OCI-LY1 (cell line): ENCODE measurements around the gene SH2B3.

Source experiments
- H2AFZ ChIP-seq: fragments of 200-600 bp; sonication (generic), shearing (Covaris generic); 2 replicates; pipeline ENCODE4 v1.6.0; 2014; ENCODE audit warnings: antibody characterized with exemption, mild to moderate bottlenecking, low read length
- H3F3A ChIP-seq: fragments of 200-600 bp; sonication (generic), shearing (Covaris generic); 2 replicates; pipeline ENCODE4 v1.6.0; 2014; ENCODE audit warnings: mild to moderate bottlenecking, antibody characterized with exemption, low read length, moderate library complexity; ENCODE audit not compliant: insufficient read depth
- H3K27ac ChIP-seq: fragments of 200-600 bp; sonication (generic); 2 replicates; pipeline ENCODE4 v1.5.1; 2014; ENCODE audit warnings: low read length, mixed run types, mild to moderate bottlenecking, low read depth; ENCODE audit not compliant: poor library complexity, severe bottlenecking
- H3K27me3 ChIP-seq: fragments of 200-600 bp; sonication (generic); 2 replicates; pipeline ENCODE4 v1.6.0; 2014; ENCODE audit warnings: antibody characterized with exemption, mild to moderate bottlenecking, low read length, moderate library complexity; ENCODE audit not compliant: insufficient read depth
- H3K36me3 ChIP-seq: fragments of 200-600 bp; sonication (generic); 2 replicates; pipeline ENCODE4 v1.6.1; 2014; ENCODE audit warnings: mild to moderate bottlenecking, antibody characterized with exemption, low read length, moderate library complexity, mixed read lengths; ENCODE audit not compliant: insufficient read depth
- H3K4me1 ChIP-seq: fragments of 200-600 bp; sonication (generic); 2 replicates; pipeline ENCODE4 v1.5.1; 2014; ENCODE audit warnings: mild to moderate bottlenecking, low read length, moderate library complexity; ENCODE audit not compliant: insufficient read depth, severe bottlenecking
- H3K4me2 ChIP-seq: fragments of 200-600 bp; sonication (generic), shearing (Covaris generic); 2 replicates; pipeline ENCODE4 v1.6.1; 2014; ENCODE audit warnings: low read length
- H3K4me3 ChIP-seq: fragments of 200-600 bp; sonication (generic); 2 replicates; pipeline ENCODE4 v1.5.1; 2014; ENCODE audit warnings: low read length, low read depth, mild to moderate bottlenecking, mixed read lengths; ENCODE audit not compliant: poor library complexity, severe bottlenecking
- H3K79me2 ChIP-seq: fragments of 200-600 bp; shearing (Covaris generic); 2 replicates; pipeline ENCODE4 v1.6.1; 2016; ENCODE audit warnings: mixed run types, low read length, mixed read lengths; ENCODE audit not compliant: insufficient read depth
- H3K9ac ChIP-seq: fragments of 200-600 bp; sonication (generic), shearing (Covaris generic); 2 replicates; pipeline ENCODE4 v1.6.1; 2014; ENCODE audit warnings: mild to moderate bottlenecking, low read length, mixed read lengths
- H3K9me2 ChIP-seq: fragments of 200-600 bp; sonication (generic), shearing (Covaris generic); 2 replicates; pipeline ENCODE4 v1.6.1; 2014; ENCODE audit warnings: low read depth, mild to moderate bottlenecking, low read length, mixed read lengths
- H3K9me3 ChIP-seq: fragments of 200-600 bp; shearing (Covaris generic); 2 replicates; pipeline ENCODE4 v1.6.1; 2014; ENCODE audit warnings: low read length, mixed read lengths
- H4K20me1 ChIP-seq: fragments of 200-600 bp; sonication (generic), shearing (Covaris generic); 2 replicates; pipeline ENCODE4 v1.6.0; 2016; ENCODE audit warnings: mild to moderate bottlenecking, low read length; ENCODE audit not compliant: insufficient read depth
- EZH2 ChIP-seq: fragments of 200-600 bp; sonication (generic), shearing (Covaris generic); IDR thresholded peaks from 2 replicates; pipeline ENCODE4 v1.8.0; 2017; ENCODE audit warnings: borderline replicate concordance, mixed run types, mild to moderate bottlenecking, antibody characterized with exemption, low read length, moderate library complexity, mixed read lengths
- TF ChIP-seq, protein P1 (sequence below): fragments of 200-600 bp; sonication (generic), shearing (Covaris generic); IDR thresholded peaks from 2 replicates; pipeline ENCODE4 v1.5.1; 2017; ENCODE audit warnings: mild to moderate bottlenecking, antibody characterized with exemption, low read length, moderate library complexity, mixed read lengths

Gene SH2B3

DNA sequence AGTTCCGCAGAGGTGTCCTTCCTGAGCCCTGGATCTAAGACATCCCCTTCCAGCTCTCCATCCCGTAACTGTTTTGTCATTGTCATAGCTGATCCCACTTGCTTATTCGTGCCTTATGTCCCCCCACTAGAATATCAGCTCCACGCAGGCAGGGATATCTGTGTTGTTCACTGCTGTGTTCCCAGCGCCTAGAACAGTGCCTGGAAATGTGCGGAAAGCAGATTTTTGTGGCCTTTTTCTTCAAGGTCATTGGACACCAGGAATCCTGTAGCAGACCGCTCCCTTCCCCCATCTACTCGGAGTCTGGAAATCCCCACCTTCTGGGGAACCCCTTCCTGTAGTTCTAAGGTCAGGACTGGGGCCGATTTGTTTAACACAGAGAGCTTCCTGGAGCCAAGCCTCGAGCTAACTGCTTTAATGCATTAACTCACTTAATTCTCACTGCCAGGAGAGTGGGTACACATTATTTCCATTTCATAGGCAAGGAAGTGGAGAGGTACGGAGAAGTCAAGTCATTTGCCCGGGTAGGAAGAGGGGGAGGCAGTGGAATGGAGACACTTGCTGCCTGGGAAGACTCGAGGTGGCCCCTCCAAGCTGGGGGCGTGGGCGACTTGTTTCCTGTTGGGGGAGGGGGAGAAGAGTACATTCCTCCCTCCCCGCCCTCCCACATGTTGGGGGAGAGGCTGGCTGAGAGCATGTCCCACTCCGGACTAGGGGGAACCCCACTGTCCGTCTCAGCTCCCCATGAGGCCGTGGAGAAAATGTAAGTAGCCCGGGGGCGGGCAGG lies 1.2 kb upstream of the SH2B3 start:
- H3F3A ChIP-seq, result no peaks in the 10 kb centered on the region
- H3K9me2 ChIP-seq, result no peaks in the 10 kb centered on the region
- H3K9me3 ChIP-seq, result no peaks in the 10 kb centered on the region
- H4K20me1 ChIP-seq, result no peaks in the 10 kb centered on the region
- H3K27ac ChIP-seq, result no peak overlapping the region
- H3K79me2 ChIP-seq, result no peaks in the 10 kb centered on the region
- no peaks in the 10 kb centered on the region for H3K27me3 ChIP-seq
- H3K36me3 ChIP-seq, result no peaks in the 10 kb centered on the region
- H3K4me2 ChIP-seq, result peak overlapping the region; percentile 60
- H3K4me1 ChIP-seq, result peaks cover 34% of the 10 kb centered on the region
- H3K9ac ChIP-seq, result peak overlapping the region; percentile 28; the same call in 1 of the 2 replicates
- peak overlapping the region; percentile 80 for H3K4me3 ChIP-seq
- H2AFZ ChIP-seq, result no peak overlapping the region
- TF ChIP-seq, protein P1, sequence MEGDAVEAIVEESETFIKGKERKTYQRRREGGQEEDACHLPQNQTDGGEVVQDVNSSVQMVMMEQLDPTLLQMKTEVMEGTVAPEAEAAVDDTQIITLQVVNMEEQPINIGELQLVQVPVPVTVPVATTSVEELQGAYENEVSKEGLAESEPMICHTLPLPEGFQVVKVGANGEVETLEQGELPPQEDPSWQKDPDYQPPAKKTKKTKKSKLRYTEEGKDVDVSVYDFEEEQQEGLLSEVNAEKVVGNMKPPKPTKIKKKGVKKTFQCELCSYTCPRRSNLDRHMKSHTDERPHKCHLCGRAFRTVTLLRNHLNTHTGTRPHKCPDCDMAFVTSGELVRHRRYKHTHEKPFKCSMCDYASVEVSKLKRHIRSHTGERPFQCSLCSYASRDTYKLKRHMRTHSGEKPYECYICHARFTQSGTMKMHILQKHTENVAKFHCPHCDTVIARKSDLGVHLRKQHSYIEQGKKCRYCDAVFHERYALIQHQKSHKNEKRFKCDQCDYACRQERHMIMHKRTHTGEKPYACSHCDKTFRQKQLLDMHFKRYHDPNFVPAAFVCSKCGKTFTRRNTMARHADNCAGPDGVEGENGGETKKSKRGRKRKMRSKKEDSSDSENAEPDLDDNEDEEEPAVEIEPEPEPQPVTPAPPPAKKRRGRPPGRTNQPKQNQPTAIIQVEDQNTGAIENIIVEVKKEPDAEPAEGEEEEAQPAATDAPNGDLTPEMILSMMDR, result no peak
- no peak for TF ChIP-seq EZH2

DNA sequence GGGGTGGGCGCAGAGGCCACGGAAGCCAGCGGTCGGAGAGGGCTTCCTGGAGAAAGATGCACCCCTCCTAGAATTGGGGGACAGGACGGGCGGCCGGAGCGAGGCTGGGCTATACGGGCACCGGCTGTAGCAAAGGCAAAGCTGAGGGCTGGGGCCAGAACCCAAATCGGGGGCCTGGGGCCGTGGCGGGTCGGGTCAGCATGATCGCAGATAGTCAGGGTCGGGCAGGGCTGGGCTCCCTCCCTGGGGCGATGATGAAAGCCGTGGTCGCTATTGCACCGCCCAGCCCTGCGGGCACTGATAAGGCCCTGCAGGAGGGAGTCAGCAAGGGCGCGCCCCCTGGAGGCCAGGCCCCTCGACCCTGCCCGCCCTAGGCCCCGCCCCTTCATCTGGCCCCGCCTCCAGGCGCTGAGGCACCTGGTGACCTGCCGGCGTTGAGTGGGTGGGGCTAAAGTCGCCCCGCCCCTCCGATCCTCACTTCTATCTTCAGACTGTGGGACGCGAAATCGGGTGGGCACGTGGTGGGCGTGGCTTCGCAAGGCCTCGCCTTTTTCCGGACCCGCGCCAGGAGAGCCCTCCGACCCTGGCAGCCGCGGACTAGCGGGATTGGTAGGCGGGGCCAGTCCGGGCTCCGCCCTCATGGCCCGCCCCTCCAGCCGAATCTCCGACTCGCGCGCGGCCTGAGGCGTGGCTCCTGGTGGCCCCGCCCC lies 419 bp upstream of the SH2B3 start:
- H3K4me1 ChIP-seq, result peaks cover 34% of the 10 kb centered on the region
- TF ChIP-seq, protein P1, result peak; percentile 33; the same call in 1 of the 2 replicates
- TF ChIP-seq EZH2, result no peak
- no peaks in the 10 kb centered on the region for H3K79me2 ChIP-seq
- no peak overlapping the region for H3K27ac ChIP-seq
- no peaks in the 10 kb centered on the region for H4K20me1 ChIP-seq
- no peaks in the 10 kb centered on the region for H3K9me3 ChIP-seq
- H3K4me3 ChIP-seq, result peak overlapping the region; percentile 80
- H3K36me3 ChIP-seq, result no peaks in the 10 kb centered on the region
- H3K9ac ChIP-seq, result peak overlapping the region; percentile 28; the same call in 1 of the 2 replicates
- H3K27me3 ChIP-seq, result no peaks in the 10 kb centered on the region
- H3F3A ChIP-seq, result no peaks in the 10 kb centered on the region
- no peaks in the 10 kb centered on the region for H3K9me2 ChIP-seq
- no peak overlapping the region for H2AFZ ChIP-seq
- H3K4me2 ChIP-seq, result peak overlapping the region; percentile 85

DNA sequence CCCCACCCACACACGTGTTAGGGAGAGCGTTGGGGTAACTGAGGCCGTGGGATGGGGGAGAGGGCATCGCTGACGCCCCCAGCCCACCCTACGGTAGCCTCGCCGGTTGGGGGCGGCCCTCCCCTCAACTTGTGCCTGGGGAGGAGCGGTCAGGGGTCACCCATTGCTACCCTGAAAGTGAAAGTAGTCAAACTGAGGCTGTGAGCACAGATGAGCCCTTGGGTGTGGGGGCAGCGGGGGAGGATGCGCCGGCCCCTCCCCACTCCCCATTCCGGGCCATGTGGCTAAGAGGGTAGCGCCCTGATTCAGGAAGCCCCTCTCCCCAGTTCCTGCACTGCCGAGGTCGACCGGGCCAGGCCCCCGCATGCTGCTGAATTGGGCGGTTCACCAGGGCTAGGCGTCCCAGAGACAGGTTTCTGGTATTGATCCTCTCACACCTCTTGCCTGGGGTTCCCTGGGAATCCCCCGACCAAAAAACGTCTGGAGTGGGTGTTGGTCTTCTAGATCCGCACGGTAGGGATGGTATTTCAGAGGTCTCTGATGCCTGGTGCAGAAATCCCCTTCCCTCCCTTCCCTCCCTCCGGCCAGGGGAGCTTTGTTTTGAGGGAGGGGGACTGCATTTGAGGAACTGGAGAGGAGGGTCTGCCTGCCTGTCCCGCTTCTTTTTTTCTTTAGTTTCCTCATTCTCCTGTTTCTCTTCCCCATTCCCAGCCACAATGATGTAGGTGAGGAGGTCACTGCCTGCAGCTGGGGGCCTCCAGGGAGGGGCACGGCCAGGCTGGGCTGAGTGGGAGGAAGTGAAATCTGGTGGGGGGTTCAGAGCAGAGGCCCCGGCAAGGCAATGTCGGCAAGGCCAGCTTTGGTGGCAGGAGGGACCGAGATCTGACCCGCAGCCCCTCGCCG lies 1.0 kb downstream of the SH2B3 start:
- peak overlapping the region; percentile 77 for H3K9ac ChIP-seq
- no peaks in the 10 kb centered on the region for H3K27me3 ChIP-seq
- no peaks in the 10 kb centered on the region for H3K79me2 ChIP-seq
- H3K4me2 ChIP-seq, result peak overlapping the region; percentile 85
- no peak overlapping the region for H2AFZ ChIP-seq
- TF ChIP-seq, protein P1, result no peak
- no peak for TF ChIP-seq EZH2
- no peaks in the 10 kb centered on the region for H4K20me1 ChIP-seq
- H3K4me1 ChIP-seq, result peaks cover 34% of the 10 kb centered on the region
- no peak overlapping the region for H3K27ac ChIP-seq
- H3K9me3 ChIP-seq, result no peaks in the 10 kb centered on the region
- no peaks in the 10 kb centered on the region for H3K36me3 ChIP-seq
- H3K4me3 ChIP-seq, result peak overlapping the region; percentile 80
- H3K9me2 ChIP-seq, result no peaks in the 10 kb centered on the region
- H3F3A ChIP-seq, result no peaks in the 10 kb centered on the region
